ENCODE data around the gene ADARB2.
"Not testable (repeated sequence)": the region's sequence is repeated elsewhere in the genome, so short reads cannot be mapped to it uniquely, and the experiment has no call there.

ADARB2 gene

DNA sequence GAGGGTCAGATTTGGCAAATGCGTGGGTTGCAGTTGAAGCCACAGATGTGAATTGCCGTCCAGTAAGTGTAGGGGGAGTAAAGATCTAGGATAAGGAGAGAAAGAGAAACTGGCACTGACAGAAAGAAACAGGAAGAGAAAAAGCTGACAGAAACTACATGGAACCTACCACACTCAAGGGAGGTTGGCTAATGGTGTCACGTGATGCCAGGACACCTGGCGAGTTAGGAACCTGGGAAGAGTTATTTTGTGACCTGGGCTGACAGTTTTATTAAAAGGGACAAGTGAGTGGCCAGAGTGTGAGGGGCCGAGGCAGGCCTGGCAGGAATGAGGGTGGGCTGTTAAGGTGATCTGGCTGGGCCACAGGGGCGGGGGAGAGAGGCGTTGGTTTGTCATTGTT lies 188.7 kb downstream of the ADARB2 start:
- no peak for FAIRE-seq
- TF ChIP-seq POLR2A (IDR thresholded peaks at IDR 0.05; ENCODE audit: low read depth, low read length), result no peak
- DNase-seq (ENCODE audit: insufficient read length, low spot score), result no peak

GRCh38 chr10:1548146-1548545 lies 189.2 kb downstream of the ADARB2 start:
- DNase-seq (ENCODE audit: insufficient read length, low spot score), result no peak
- no peak for TF ChIP-seq POLR2A (IDR thresholded peaks at IDR 0.05; ENCODE audit: low read depth, low read length)
- no peak for FAIRE-seq

- no peak for TF ChIP-seq POLR2A (IDR thresholded peaks at IDR 0.05; ENCODE audit: low read depth, low read length)
- no peak for DNase-seq (ENCODE audit: insufficient read length, low spot score)
- FAIRE-seq, result no peak
Measured at GRCh38 chr10:1546431-1547110, 190.8 kb downstream of the ADARB2 start.

- no peak for TF ChIP-seq POLR2A (IDR thresholded peaks at IDR 0.05; ENCODE audit: low read depth, low read length)
- DNase-seq (ENCODE audit: insufficient read length, low spot score) (no peak), FAIRE-seq (no peak)
Measured at GRCh38 chr10:1545524-1545923, 191.8 kb downstream of the ADARB2 start.

DNA sequence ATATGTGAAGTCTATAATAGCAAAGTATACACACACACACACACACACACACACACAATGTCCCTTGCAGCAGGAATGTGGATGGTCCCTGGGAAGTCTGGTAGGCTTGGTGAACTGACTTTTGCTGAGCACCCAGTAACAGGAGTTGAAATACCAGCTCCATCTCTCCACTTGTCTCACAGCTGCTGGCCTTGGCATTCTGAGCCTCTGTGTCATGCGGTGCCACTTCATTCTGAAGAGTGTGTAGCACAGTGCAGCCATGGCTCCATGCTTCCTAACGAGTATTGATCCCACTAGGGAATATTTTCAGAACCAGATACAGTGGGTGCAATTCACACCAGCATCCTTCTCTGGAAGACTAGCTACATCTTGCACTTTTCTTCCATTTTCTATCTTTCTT lies 192.4 kb downstream of the ADARB2 start:
- DNase-seq (ENCODE audit: insufficient read length, low spot score), result no peak
- no peak for TF ChIP-seq POLR2A (IDR thresholded peaks at IDR 0.05; ENCODE audit: low read depth, low read length)
- no peak for FAIRE-seq

GRCh38 chr10:1544209-1544673 lies 193.1 kb downstream of the ADARB2 start:
- no peak for FAIRE-seq
- no peak for TF ChIP-seq POLR2A (IDR thresholded peaks at IDR 0.05; ENCODE audit: low read depth, low read length)

DNA sequence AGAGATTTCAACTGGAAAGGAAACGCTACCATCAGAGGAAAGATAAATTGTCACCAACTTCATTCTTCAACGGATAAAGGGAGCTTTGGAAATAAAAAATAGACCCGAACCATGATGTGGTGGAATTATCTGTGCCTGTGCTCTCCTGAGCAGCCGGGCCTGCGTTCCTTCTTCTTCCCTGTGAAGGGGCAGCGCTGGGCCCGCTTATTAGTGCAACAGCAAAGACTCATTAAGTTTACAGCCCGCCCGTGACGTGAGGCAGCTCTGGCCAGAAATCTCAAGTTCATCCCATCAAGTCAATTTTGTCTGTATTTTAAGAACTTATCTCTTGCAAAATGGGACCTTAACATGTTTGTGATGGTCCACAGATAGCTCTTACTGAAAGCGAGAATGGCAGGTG lies 193.7 kb downstream of the ADARB2 start:
- FAIRE-seq, result no peak
- TF ChIP-seq POLR2A (IDR thresholded peaks at IDR 0.05; ENCODE audit: low read depth, low read length), result no peak
- no peak for DNase-seq (ENCODE audit: insufficient read length, low spot score)

More at GRCh38 chr10:1544209-1544673, 193.1 kb downstream of the ADARB2 start:
- DNase-seq (ENCODE audit: insufficient read length, low spot score), result no peak

DNA sequence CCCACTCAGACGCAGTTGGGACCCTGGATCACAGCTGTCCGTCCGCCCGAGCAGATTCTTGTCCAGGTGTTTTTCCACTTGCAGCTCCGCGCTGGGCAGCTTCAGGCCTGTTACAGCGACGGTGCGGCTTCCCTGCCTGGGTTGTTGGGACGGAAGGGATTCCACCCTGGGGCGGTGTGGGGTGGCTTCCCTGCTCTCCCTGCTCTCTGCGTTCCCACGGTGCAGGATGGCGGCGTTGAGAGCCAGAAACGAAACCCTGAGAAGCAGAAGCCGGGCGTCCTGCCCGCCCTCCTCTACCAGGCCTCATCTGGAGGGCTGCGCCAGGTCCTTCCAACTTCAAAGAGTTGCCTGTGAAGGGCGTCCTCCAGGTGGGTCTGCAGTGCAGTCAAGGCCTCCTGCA lies 194.4 kb downstream of the ADARB2 start:
- TF ChIP-seq POLR2A (IDR thresholded peaks at IDR 0.05; ENCODE audit: low read depth, low read length), result no peak
- FAIRE-seq, result no peak
- DNase-seq (ENCODE audit: insufficient read length, low spot score), result no peak

- FAIRE-seq, result no peak
- no peak for DNase-seq (ENCODE audit: insufficient read length, low spot score)
- TF ChIP-seq POLR2A (IDR thresholded peaks at IDR 0.05; ENCODE audit: low read depth, low read length), result no peak
Measured at GRCh38 chr10:1540144-1540543, 197.2 kb downstream of the ADARB2 start.

- TF ChIP-seq POLR2A (IDR thresholded peaks at IDR 0.05; ENCODE audit: low read depth, low read length), result no peak
- no peak for FAIRE-seq
- DNase-seq (ENCODE audit: insufficient read length, low spot score), result no peak
Measured at GRCh38 chr10:1539216-1539615, 198.1 kb downstream of the ADARB2 start.

DNA sequence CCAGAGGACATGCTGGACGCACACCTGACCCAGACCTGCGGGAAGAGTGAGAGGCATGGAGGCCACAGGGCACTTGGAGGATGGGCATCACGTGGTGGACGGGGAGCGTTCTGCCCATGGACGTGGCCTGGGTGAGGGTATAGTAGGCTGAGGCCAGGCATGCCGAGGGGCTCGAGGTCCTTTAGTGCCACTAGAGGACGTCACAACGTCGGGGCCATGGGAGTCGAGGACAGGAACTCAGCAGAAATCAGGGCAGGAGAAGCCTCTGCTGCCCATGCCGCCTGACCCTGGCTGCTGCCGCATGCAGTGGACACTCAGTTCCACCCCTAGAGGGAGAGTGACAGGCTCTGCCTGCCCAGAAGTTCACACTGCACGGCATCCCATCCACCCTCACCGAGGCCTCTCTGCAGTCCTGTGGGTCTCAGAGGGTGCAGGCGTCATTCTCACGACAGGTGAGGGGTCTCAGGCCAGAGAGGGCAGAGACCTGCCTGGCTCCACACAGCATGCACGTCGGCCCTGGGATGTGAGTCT lies 198.7 kb downstream of the ADARB2 start:
- FAIRE-seq, result no peak
- TF ChIP-seq POLR2A (IDR thresholded peaks at IDR 0.05; ENCODE audit: low read depth, low read length), result no peak

DNA sequence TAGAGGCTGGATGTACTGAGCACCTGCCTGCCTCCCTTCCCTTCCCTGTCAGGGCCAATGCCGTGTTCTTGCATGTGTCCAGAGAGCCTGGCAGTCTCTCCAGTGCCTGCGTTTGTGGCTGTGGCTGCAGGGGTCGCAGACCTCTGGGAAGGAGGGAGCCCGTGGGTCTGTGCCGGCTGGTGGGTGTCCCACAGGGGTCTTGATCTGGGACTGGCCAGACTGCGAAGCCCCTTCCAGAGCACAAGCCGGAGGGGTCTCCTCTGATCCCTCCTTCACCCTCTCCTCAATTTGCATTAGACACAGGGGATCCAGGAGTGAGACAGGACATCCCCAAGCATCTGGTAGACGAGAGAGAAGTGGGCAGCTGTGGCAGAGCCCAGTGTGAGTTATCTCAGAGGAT lies 199.2 kb downstream of the ADARB2 start:
- no peak for DNase-seq (ENCODE audit: insufficient read length, low spot score)
- no peak for FAIRE-seq
- TF ChIP-seq POLR2A (IDR thresholded peaks at IDR 0.05; ENCODE audit: low read depth, low read length), result no peak

More for the DNA sequence above, 198.7 kb downstream of the ADARB2 start:
- no peak for DNase-seq (ENCODE audit: insufficient read length, low spot score)

DNA sequence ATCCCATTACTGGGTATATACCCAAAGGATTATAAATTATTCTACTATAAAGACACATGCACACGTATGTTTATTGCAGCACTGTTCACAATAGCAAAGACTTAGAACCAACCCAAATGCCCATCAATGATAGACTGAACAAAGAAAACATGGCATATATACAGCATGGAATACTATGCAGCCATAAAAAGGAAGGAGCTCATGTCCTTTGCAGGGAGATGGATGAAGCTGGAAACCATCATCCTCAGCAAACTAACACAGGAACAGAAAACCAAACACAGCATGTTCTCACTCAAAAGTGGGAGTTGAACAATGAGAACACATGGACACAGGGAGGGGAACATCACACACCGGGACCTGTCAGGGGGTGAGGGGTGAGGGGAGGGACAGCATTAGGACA lies 199.9 kb downstream of the ADARB2 start:
- FAIRE-seq; DNase-seq (ENCODE audit: insufficient read length, low spot score): not testable (repeated sequence)

GRCh38 chr10:1536341-1536740 lies 201.0 kb downstream of the ADARB2 start:
- no peak for FAIRE-seq
- no peak for DNase-seq (ENCODE audit: insufficient read length, low spot score)
- TF ChIP-seq POLR2A (IDR thresholded peaks at IDR 0.05; ENCODE audit: low read depth, low read length), result no peak

DNA sequence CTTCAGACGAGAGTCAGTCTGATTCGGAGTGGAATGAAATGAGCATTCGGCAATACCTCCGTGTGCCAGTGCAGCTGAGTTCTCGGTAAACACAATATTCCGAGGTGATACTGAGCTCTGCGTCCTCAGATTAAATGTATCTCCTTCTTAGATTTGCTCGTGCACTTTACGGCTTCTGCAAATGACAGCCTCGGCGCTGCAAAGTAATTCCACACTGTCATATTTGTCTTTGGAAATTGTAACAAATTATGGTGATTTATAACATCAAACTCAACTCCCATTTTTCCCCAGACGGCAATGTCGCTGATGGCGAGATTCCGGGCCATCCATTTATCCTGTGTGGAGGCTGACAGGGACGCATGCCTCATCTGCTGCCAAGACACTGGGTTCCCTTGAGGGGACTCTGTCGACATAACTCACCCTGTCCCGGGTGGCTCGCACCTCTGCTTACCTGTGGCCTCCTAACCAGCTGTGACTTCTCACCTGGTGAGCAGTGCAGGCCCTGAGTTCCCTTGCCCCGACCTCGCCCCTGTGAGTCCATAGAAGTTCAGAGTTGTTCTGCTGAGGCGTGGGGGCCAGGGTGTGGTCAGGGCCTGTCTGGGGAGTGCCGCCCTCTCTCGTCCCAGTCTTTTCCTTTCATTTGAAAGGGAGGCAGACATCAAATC lies 201.9 kb downstream of the ADARB2 start:
- no peak for FAIRE-seq
- TF ChIP-seq POLR2A (IDR thresholded peaks at IDR 0.05; ENCODE audit: low read depth, low read length), result no peak
- DNase-seq (ENCODE audit: insufficient read length, low spot score), result no peak
